BJ (cell line): Measurements from ENCODE around the gene RAB1B. TPM values are rescaled to one million over a fixed set of nuclear protein-coding genes. Genes with fewer than 3 reads are reported as not detected.

Source experiments
- CTCF ChIA-PET: fragments of 350-600 bp; formaldehyde crosslinking; extraction: SDS; loops from one replicate; lab custom pipeline; 2021; ENCODE audit warnings: antibody characterized with exemption, inconsistent platforms; lab: Yijun Ruan, JAX
- POLR2A ChIA-PET: fragments of 300-600 bp; sonication (Branson Sonifier 250); formaldehyde crosslinking; extraction: SDS; loops from one replicate; lab custom pipeline; 2021; ENCODE audit warnings: antibody characterized with exemption; lab: Charles Lee
- DNase-seq: peaks from one replicate; pipeline ENCODE4 v3.0.0-alpha.2; 2011; ENCODE audit warnings: low read depth
- H3K27me3 ChIP-seq: 2 replicates; pipeline ENCODE4 v1.6.0; 2011; ENCODE audit warnings: low read length; ENCODE audit not compliant: control insufficient read depth, insufficient read depth
- H3K36me3 ChIP-seq: 2 replicates; pipeline ENCODE4 v1.5.1; 2011; ENCODE audit warnings: low read length; ENCODE audit not compliant: control insufficient read depth, insufficient read depth
- H3K4me3 ChIP-seq: 2 replicates; pipeline ENCODE4 v1.5.1; 2011; ENCODE audit warnings: low read depth, mild to moderate bottlenecking, control low read depth, low read length
- CTCF ChIP-seq: IDR thresholded peaks from 2 replicates; pipeline ENCODE4 v1.5.1; 2011; ENCODE audit warnings: low read depth, mild to moderate bottlenecking, control low read depth, inconsistent platforms, low read length, moderate library complexity; ENCODE audit not compliant: insufficient read depth
- polyA plus RNA-seq: library from polyadenylated mRNA; depleted of rRNA; stranded (reverse); fragments of >200 nt; gene quantifications from 2 replicates; pipeline ENCODE4 v1.2.3, GENCODE V29; 2011

Gene RAB1B
- polyA plus RNA-seq, 1 experiment = 251 TPM

GRCh38 chr11:66230978-66231377 is 37.5 kb upstream of the RAB1B start:
- Histone ChIP-seq H3K27me3 (no peaks in the 10 kb centered on the region), H3K4me3 (no peak overlapping the region), H3K36me3 (peaks cover 47% of the 10 kb centered on the region)
- POLR2A ChIA-PET = no interaction called here
- no peak for TF ChIP-seq CTCF
- DNase-seq = no peak
- CTCF ChIA-PET = no interaction called here

GRCh38 chr11:66231561-66231960 is 36.9 kb upstream of the RAB1B start:
- no peak overlapping the region for H3K4me3 ChIP-seq
- no peaks in the 10 kb centered on the region for H3K27me3 ChIP-seq
- DNase-seq = no peak
- POLR2A ChIA-PET = no interaction called here
- CTCF ChIA-PET = no interaction called here
- TF ChIP-seq CTCF = no peak
- H3K36me3 ChIP-seq = peaks cover 49% of the 10 kb centered on the region

GRCh38 chr11:66232769-66233168 is 35.7 kb upstream of the RAB1B start:
- peaks cover 45% of the 10 kb centered on the region for H3K36me3 ChIP-seq
- ChIA-PET CTCF (no interaction called here), POLR2A (no interaction called here)
- H3K27me3 ChIP-seq = no peaks in the 10 kb centered on the region
- no peak overlapping the region for H3K4me3 ChIP-seq
- no peak for DNase-seq
- TF ChIP-seq CTCF = no peak

- H3K36me3 ChIP-seq = peaks cover 44% of the 10 kb centered on the region
- CTCF ChIA-PET = interaction anchor here (0.9 to 2.9 kb wide), 2 partner anchors 11 to 23 kb away, joined by 3 to 29 read pairs; no protein-coding TSS in a partner anchor
- POLR2A ChIA-PET = no interaction called here
- no peaks in the 10 kb centered on the region for H3K27me3 ChIP-seq
- DNase-seq = no peak
- no peak for TF ChIP-seq CTCF
- no peak overlapping the region for H3K4me3 ChIP-seq
These were observed 35.1 kb upstream of the RAB1B start for GRCh38 chr11:66233301-66233700.

GRCh38 chr11:66235141-66235540 is 33.3 kb upstream of the RAB1B start:
- H3K27me3 ChIP-seq = no peaks in the 10 kb centered on the region
- POLR2A ChIA-PET = no interaction called here
- TF ChIP-seq CTCF = no peak
- H3K36me3 ChIP-seq = peaks cover 49% of the 10 kb centered on the region
- CTCF ChIA-PET = interaction anchor here (1.8 to 4.1 kb wide), 3 partner anchors 9 to 13 kb away, joined by 4 to 29 read pairs (median 14); no protein-coding TSS in a partner anchor
- H3K4me3 ChIP-seq = no peak overlapping the region
- no peak for DNase-seq
